ENCODE data around the gene NPAS3.

DNA sequence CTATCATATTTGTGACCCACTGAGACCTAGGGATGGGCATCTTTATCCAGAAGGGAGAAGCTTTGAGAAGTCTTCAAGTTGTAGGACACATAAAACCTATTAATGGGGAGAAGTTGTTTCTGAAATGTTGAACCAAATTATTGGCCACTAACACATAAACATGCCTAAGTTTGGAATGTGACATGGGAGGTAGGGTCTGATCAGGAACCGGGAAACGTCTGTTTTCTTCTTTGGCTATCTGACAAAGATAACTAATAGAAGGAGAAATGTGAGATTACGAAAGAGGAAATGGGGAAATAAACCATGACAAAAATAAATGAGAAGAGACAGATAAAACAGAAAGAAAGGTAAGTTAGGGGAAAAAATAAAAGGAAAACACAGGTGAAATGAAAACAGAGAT, 586.9 kb downstream of the NPAS3 start:
- no peak for TF ChIP-seq POLR2A (IDR thresholded peaks at IDR 0.05)
- TF ChIP-seq, protein P1, sequence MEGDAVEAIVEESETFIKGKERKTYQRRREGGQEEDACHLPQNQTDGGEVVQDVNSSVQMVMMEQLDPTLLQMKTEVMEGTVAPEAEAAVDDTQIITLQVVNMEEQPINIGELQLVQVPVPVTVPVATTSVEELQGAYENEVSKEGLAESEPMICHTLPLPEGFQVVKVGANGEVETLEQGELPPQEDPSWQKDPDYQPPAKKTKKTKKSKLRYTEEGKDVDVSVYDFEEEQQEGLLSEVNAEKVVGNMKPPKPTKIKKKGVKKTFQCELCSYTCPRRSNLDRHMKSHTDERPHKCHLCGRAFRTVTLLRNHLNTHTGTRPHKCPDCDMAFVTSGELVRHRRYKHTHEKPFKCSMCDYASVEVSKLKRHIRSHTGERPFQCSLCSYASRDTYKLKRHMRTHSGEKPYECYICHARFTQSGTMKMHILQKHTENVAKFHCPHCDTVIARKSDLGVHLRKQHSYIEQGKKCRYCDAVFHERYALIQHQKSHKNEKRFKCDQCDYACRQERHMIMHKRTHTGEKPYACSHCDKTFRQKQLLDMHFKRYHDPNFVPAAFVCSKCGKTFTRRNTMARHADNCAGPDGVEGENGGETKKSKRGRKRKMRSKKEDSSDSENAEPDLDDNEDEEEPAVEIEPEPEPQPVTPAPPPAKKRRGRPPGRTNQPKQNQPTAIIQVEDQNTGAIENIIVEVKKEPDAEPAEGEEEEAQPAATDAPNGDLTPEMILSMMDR (IDR thresholded peaks at IDR 0.05) = no peak
